C4-2B (cell line): ENCODE results near the gene SKI.

Experiments
- H3K27ac ChIP-seq: fragments of 450-650 bp; 2 replicates; pipeline ENCODE4 v1.5.1; 2017
- CTCF ChIP-seq: fragments of 450-650 bp; conservative IDR thresholded peaks from 2 replicates; pipeline ENCODE4 v1.5.1; 2017; ENCODE audit warnings: mild to moderate bottlenecking
- ZFX ChIP-seq: fragments of 450-650 bp; IDR thresholded peaks from 2 replicates; pipeline ENCODE4 v1.6.1; 2017

SKI gene

GRCh38 chr1:2283991-2284895, 56.1 kb downstream of the SKI start:
- H3K27ac ChIP-seq: no peak overlapping the region
- no peak for TF ChIP-seq ZFX
- no peak for TF ChIP-seq CTCF

GRCh38 chr1:2284932-2285331, 56.8 kb downstream of the SKI start:
- TF ChIP-seq ZFX (no peak), CTCF (no peak)
- no peak overlapping the region for H3K27ac ChIP-seq

- no peak overlapping the region for H3K27ac ChIP-seq
- TF ChIP-seq CTCF (no peak), ZFX (no peak)
Measured at GRCh38 chr1:2286923-2287322, 58.8 kb downstream of the SKI start.

GRCh38 chr1:2287649-2288048, 59.5 kb downstream of the SKI start:
- no peak overlapping the region for H3K27ac ChIP-seq
- TF ChIP-seq ZFX (no peak), CTCF (no peak)

- H3K27ac ChIP-seq: no peak overlapping the region
- TF ChIP-seq CTCF (no peak), ZFX (no peak)
Measured at GRCh38 chr1:2288311-2288710, 60.2 kb downstream of the SKI start.

GRCh38 chr1:2288816-2289536, 60.9 kb downstream of the SKI start:
- no peak overlapping the region for H3K27ac ChIP-seq
- TF ChIP-seq ZFX: no peak
- TF ChIP-seq CTCF: no peak

- H3K27ac ChIP-seq: no peak overlapping the region
Measured at GRCh38 chr1:2289607-2290006, 61.5 kb downstream of the SKI start.

More at GRCh38 chr1:2289607-2290006, 61.5 kb downstream of the SKI start:
- TF ChIP-seq ZFX: no peak
- TF ChIP-seq CTCF: no peak
